ENCODE measurements around the gene GTF3A. TPM values are rescaled to one million over a fixed set of nuclear protein-coding genes. Genes with fewer than 3 reads are reported as not detected.

Gene GTF3A
- total and polyA plus RNA-seq, 2 experiments from 2014 or later: 109 to 190 TPM

GRCh38 chr13:27470075-27470820 lies 45.8 kb downstream of the GTF3A start (continued):
- TF ChIP-seq, protein P1, sequence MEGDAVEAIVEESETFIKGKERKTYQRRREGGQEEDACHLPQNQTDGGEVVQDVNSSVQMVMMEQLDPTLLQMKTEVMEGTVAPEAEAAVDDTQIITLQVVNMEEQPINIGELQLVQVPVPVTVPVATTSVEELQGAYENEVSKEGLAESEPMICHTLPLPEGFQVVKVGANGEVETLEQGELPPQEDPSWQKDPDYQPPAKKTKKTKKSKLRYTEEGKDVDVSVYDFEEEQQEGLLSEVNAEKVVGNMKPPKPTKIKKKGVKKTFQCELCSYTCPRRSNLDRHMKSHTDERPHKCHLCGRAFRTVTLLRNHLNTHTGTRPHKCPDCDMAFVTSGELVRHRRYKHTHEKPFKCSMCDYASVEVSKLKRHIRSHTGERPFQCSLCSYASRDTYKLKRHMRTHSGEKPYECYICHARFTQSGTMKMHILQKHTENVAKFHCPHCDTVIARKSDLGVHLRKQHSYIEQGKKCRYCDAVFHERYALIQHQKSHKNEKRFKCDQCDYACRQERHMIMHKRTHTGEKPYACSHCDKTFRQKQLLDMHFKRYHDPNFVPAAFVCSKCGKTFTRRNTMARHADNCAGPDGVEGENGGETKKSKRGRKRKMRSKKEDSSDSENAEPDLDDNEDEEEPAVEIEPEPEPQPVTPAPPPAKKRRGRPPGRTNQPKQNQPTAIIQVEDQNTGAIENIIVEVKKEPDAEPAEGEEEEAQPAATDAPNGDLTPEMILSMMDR (conservative IDR thresholded peaks at IDR 0.05; ENCODE audit: low read depth in 2 of 2): no peak
- no peak for TF ChIP-seq ETS1 (IDR thresholded peaks at IDR 0.05)
- TF ChIP-seq STAT1 (IDR thresholded peaks at IDR 0.05; ENCODE audit: unreplicated experiment): no peak

GRCh38 chr13:27472441-27472840 lies 48.0 kb downstream of the GTF3A start:
- Histone ChIP-seq H3K27ac (ENCODE audit: low read depth) (no peak overlapping the region), H2AFZ (no peak overlapping the region), H4K20me1 (replicated peaks; ENCODE audit: insufficient read depth) (no peaks in the 10 kb centered on the region), H3K4me3 (no peak overlapping the region), H3F3A (replicated peaks; ENCODE audit: low read depth) (no peaks in the 10 kb centered on the region), H3K4me1 (ENCODE audit: insufficient read depth) (no peaks in the 10 kb centered on the region), H3K27me3 (ENCODE audit: insufficient read depth) (no peaks in the 10 kb centered on the region), H3K4me2 (no peak overlapping the region), H3K9me2 (ENCODE audit: insufficient read depth) (no peaks in the 10 kb centered on the region), H3K79me2 (replicated peaks; ENCODE audit: insufficient read depth) (no peaks in the 10 kb centered on the region), H3K36me3 (ENCODE audit: insufficient read depth) (no peaks in the 10 kb centered on the region)
- H3K27ac Mint-ChIP-seq: no peak overlapping the region
- H3K4me3 Mint-ChIP-seq: no peak overlapping the region
- no peak for DNase-seq (ENCODE audit: low spot score)
- no peak for ATAC-seq
- no peaks in the 10 kb centered on the region; the same call in 2 of the 3 replicates for H3K9me3 Mint-ChIP-seq
- peaks cover 7% of the 10 kb centered on the region for H3K27me3 Mint-ChIP-seq (ENCODE audit: insufficient read depth, low read depth, poor library complexity)
- peaks cover 7% of the 10 kb centered on the region; the same call in 2 of the 3 replicates for H3K4me1 Mint-ChIP-seq
- H3K36me3 Mint-ChIP-seq (ENCODE audit: low read depth): no peaks in the 10 kb centered on the region; the same call in 2 of the 3 replicates
- TF ChIP-seq, protein P1 (conservative IDR thresholded peaks at IDR 0.05; ENCODE audit: low read depth in 2 of 2): no peak
- TF ChIP-seq ETS1 (IDR thresholded peaks at IDR 0.05): no peak
- no peak for TF ChIP-seq EZH2phosphoT487 (IDR thresholded peaks at IDR 0.05; ENCODE audit: unreplicated experiment)
- TF ChIP-seq EZH2 (IDR thresholded peaks at IDR 0.05; ENCODE audit: low read depth, unreplicated experiment): no peak
- TF ChIP-seq ZNF331 (CRISPR knock-in tag; IDR thresholded peaks at IDR 0.05; ENCODE audit: low read depth): no peak
- no peak for TF ChIP-seq STAT1 (IDR thresholded peaks at IDR 0.05; ENCODE audit: unreplicated experiment)
- TF ChIP-seq REST (IDR thresholded peaks at IDR 0.05; ENCODE audit: unreplicated experiment): no peak

Data from GM23338 (cell line).